ENCODE results near the gene SHH. TPM values are rescaled to one million over a fixed set of nuclear protein-coding genes. Genes with fewer than 3 reads are reported as not detected.

Gene SHH
- total and polyA plus RNA-seq, 2 experiments from 2014 or later = not detected

DNA sequence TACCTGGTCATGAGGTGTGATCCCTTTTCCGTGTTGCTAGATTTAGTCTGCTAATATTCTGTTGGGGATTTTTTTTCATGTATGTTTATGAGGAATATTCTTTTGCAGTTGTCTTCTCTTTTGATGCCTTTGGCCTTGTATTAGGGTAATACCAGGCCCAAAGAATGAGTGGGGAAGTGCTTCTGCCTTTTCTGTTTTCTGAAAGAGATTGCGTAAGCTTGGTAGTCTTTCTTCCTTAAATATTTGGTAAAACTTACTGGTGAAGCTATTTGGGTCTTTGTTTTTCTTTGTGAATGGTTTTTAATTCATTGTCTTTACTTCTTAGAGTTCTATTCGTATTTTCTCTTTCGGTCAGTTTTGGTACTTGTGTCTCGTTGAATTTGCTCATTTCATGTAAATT is 51.1 kb downstream of the SHH start:
- H3K27me3 ChIP-seq (ENCODE audit: insufficient read depth) = no peaks in the 10 kb centered on the region
- ATAC-seq = no peak
- peak overlapping the region; percentile 67 for H3K27ac Mint-ChIP-seq
- no peak for DNase-seq (ENCODE audit: low spot score)
- peaks cover 47% of the 10 kb centered on the region for H4K20me1 ChIP-seq (replicated peaks; ENCODE audit: insufficient read depth)
- H3K4me1 Mint-ChIP-seq = peaks cover 48% of the 10 kb centered on the region
- H3K36me3 Mint-ChIP-seq (ENCODE audit: low read depth) = peaks cover 50% of the 10 kb centered on the region
- no peak for TF ChIP-seq STAT1 (IDR thresholded peaks at IDR 0.05; ENCODE audit: unreplicated experiment)
- TF ChIP-seq, protein P1, sequence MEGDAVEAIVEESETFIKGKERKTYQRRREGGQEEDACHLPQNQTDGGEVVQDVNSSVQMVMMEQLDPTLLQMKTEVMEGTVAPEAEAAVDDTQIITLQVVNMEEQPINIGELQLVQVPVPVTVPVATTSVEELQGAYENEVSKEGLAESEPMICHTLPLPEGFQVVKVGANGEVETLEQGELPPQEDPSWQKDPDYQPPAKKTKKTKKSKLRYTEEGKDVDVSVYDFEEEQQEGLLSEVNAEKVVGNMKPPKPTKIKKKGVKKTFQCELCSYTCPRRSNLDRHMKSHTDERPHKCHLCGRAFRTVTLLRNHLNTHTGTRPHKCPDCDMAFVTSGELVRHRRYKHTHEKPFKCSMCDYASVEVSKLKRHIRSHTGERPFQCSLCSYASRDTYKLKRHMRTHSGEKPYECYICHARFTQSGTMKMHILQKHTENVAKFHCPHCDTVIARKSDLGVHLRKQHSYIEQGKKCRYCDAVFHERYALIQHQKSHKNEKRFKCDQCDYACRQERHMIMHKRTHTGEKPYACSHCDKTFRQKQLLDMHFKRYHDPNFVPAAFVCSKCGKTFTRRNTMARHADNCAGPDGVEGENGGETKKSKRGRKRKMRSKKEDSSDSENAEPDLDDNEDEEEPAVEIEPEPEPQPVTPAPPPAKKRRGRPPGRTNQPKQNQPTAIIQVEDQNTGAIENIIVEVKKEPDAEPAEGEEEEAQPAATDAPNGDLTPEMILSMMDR (conservative IDR thresholded peaks at IDR 0.05; ENCODE audit: low read depth in 2 of 2) = no peak
- TF ChIP-seq ZNF331 (CRISPR knock-in tag; IDR thresholded peaks at IDR 0.05; ENCODE audit: low read depth) = no peak
- TF ChIP-seq EZH2phosphoT487 (IDR thresholded peaks at IDR 0.05; ENCODE audit: unreplicated experiment) = no peak
- no peak overlapping the region for H2AFZ ChIP-seq
- H3F3A ChIP-seq (replicated peaks; ENCODE audit: low read depth) = no peaks in the 10 kb centered on the region
- no peaks in the 10 kb centered on the region for H3K9me2 ChIP-seq (ENCODE audit: insufficient read depth)
- no peak overlapping the region for H3K4me3 Mint-ChIP-seq
- H3K4me1 ChIP-seq (ENCODE audit: insufficient read depth) = peaks cover 12% of the 10 kb centered on the region
- no peak overlapping the region for H3K4me3 ChIP-seq
- peaks cover 71% of the 10 kb centered on the region for H3K79me2 ChIP-seq (replicated peaks; ENCODE audit: insufficient read depth)
- peaks cover 7% of the 10 kb centered on the region; the same call in 2 of the 3 replicates for H3K9me3 Mint-ChIP-seq
- peaks cover 5% of the 10 kb centered on the region for H3K27me3 Mint-ChIP-seq (ENCODE audit: insufficient read depth, low read depth, poor library complexity)
- H3K36me3 ChIP-seq (ENCODE audit: insufficient read depth) = peaks cover 5% of the 10 kb centered on the region; the same call in 1 of the 2 replicates
- no peak overlapping the region for H3K4me2 ChIP-seq
- H3K27ac ChIP-seq (ENCODE audit: low read depth) = no peak overlapping the region

DNA sequence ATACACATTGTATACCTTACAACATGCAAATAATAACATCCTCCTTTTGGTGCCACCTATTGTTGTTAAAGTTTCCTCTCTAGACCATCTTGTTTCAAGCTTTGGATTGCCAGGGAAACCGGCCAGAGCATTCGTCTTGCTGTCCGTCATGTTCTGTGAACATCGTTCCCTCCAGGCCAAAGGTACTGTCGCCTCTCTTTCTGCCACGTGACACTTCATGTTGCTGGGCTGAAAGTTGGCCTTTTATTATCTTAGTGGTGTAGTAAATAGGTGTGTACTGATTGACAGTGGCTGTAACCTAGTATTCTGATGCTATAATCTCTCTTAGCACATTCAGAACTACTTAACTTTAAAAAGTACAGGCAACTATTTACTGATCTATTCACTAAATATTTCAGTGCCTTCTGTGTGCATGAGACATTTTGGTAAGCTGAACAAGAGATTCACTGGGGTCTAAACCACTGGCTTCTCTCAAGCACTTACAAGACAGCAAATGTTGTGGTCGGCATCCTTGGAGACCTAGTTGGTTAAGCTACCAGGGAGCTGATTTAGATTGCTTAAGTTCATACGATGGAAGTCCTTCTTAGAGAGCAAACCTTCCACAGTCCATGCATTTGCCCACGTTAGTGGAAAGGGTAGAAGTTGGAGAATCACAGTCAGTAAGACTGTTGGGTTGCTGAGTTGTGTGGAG is 52.4 kb downstream of the SHH start:
- H3K4me3 Mint-ChIP-seq = no peak overlapping the region
- H3K4me1 ChIP-seq (ENCODE audit: insufficient read depth) = peaks cover 12% of the 10 kb centered on the region
- ATAC-seq (no peak), DNase-seq (ENCODE audit: low spot score) (no peak)
- no peaks in the 10 kb centered on the region for H3K27me3 ChIP-seq (ENCODE audit: insufficient read depth)
- TF ChIP-seq, protein P2, sequence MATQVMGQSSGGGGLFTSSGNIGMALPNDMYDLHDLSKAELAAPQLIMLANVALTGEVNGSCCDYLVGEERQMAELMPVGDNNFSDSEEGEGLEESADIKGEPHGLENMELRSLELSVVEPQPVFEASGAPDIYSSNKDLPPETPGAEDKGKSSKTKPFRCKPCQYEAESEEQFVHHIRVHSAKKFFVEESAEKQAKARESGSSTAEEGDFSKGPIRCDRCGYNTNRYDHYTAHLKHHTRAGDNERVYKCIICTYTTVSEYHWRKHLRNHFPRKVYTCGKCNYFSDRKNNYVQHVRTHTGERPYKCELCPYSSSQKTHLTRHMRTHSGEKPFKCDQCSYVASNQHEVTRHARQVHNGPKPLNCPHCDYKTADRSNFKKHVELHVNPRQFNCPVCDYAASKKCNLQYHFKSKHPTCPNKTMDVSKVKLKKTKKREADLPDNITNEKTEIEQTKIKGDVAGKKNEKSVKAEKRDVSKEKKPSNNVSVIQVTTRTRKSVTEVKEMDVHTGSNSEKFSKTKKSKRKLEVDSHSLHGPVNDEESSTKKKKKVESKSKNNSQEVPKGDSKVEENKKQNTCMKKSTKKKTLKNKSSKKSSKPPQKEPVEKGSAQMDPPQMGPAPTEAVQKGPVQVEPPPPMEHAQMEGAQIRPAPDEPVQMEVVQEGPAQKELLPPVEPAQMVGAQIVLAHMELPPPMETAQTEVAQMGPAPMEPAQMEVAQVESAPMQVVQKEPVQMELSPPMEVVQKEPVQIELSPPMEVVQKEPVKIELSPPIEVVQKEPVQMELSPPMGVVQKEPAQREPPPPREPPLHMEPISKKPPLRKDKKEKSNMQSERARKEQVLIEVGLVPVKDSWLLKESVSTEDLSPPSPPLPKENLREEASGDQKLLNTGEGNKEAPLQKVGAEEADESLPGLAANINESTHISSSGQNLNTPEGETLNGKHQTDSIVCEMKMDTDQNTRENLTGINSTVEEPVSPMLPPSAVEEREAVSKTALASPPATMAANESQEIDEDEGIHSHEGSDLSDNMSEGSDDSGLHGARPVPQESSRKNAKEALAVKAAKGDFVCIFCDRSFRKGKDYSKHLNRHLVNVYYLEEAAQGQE (IDR thresholded peaks at IDR 0.05; ENCODE audit: unreplicated experiment) = no peak
- TF ChIP-seq EZH2 (IDR thresholded peaks at IDR 0.05; ENCODE audit: low read depth, unreplicated experiment) (no peak), CREB1 (CRISPR knock-in tag; IDR thresholded peaks at IDR 0.05; ENCODE audit: low read depth) (no peak), STAT1 (IDR thresholded peaks at IDR 0.05; ENCODE audit: unreplicated experiment) (no peak), POLR2AphosphoS5 (IDR thresholded peaks at IDR 0.05; ENCODE audit: low read depth) (no peak)
- TF ChIP-seq, protein P3, sequence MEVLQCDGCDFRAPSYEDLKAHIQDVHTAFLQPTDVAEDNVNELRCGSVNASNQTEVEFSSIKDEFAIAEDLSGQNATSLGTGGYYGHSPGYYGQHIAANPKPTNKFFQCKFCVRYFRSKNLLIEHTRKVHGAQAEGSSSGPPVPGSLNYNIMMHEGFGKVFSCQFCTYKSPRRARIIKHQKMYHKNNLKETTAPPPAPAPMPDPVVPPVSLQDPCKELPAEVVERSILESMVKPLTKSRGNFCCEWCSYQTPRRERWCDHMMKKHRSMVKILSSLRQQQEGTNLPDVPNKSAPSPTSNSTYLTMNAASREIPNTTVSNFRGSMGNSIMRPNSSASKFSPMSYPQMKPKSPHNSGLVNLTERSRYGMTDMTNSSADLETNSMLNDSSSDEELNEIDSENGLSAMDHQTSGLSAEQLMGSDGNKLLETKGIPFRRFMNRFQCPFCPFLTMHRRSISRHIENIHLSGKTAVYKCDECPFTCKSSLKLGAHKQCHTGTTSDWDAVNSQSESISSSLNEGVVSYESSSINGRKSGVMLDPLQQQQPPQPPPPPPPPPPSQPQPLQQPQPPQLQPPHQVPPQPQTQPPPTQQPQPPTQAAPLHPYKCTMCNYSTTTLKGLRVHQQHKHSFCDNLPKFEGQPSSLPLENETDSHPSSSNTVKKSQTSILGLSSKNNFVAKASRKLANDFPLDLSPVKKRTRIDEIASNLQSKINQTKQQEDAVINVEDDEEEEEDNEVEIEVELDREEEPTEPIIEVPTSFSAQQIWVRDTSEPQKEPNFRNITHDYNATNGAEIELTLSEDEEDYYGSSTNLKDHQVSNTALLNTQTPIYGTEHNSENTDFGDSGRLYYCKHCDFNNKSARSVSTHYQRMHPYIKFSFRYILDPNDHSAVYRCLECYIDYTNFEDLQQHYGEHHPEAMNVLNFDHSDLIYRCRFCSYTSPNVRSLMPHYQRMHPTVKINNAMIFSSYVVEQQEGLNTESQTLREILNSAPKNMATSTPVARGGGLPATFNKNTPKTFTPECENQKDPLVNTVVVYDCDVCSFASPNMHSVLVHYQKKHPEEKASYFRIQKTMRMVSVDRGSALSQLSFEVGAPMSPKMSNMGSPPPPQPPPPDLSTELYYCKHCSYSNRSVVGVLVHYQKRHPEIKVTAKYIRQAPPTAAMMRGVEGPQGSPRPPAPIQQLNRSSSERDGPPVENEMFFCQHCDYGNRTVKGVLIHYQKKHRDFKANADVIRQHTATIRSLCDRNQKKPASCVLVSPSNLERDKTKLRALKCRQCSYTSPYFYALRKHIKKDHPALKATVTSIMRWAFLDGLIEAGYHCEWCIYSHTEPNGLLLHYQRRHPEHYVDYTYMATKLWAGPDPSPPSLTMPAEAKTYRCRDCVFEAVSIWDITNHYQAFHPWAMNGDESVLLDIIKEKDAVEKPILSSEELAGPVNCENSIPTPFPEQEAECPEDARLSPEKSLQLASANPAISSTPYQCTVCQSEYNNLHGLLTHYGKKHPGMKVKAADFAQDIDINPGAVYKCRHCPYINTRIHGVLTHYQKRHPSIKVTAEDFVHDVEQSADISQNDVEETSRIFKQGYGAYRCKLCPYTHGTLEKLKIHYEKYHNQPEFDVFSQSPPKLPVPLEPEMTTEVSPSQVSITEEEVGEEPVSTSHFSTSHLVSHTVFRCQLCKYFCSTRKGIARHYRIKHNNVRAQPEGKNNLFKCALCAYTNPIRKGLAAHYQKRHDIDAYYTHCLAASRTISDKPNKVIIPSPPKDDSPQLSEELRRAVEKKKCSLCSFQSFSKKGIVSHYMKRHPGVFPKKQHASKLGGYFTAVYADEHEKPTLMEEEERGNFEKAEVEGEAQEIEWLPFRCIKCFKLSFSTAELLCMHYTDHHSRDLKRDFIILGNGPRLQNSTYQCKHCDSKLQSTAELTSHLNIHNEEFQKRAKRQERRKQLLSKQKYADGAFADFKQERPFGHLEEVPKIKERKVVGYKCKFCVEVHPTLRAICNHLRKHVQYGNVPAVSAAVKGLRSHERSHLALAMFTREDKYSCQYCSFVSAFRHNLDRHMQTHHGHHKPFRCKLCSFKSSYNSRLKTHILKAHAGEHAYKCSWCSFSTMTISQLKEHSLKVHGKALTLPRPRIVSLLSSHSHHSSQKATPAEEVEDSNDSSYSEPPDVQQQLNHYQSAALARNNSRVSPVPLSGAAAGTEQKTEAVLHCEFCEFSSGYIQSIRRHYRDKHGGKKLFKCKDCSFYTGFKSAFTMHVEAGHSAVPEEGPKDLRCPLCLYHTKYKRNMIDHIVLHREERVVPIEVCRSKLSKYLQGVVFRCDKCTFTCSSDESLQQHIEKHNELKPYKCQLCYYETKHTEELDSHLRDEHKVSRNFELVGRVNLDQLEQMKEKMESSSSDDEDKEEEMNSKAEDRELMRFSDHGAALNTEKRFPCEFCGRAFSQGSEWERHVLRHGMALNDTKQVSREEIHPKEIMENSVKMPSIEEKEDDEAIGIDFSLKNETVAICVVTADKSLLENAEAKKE (CRISPR knock-in tag; IDR thresholded peaks at IDR 0.05) = no peak
- no peaks in the 10 kb centered on the region for H3K9me2 ChIP-seq (ENCODE audit: insufficient read depth)
- H3K36me3 Mint-ChIP-seq (ENCODE audit: low read depth) = peaks cover 49% of the 10 kb centered on the region
- no peak overlapping the region for H3K27ac ChIP-seq (ENCODE audit: low read depth)
- no peak overlapping the region for H2AFZ ChIP-seq
- H3K27me3 Mint-ChIP-seq (ENCODE audit: insufficient read depth, low read depth, poor library complexity) = peaks cover 5% of the 10 kb centered on the region
- no peak overlapping the region for H3K27ac Mint-ChIP-seq
- peaks cover 8% of the 10 kb centered on the region for H3K36me3 ChIP-seq (ENCODE audit: insufficient read depth)
- no peak overlapping the region for H3K4me3 ChIP-seq
- H4K20me1 ChIP-seq (replicated peaks; ENCODE audit: insufficient read depth) = peaks cover 49% of the 10 kb centered on the region
- H3K4me1 Mint-ChIP-seq = peaks cover 48% of the 10 kb centered on the region
- H3F3A ChIP-seq (replicated peaks; ENCODE audit: low read depth) = no peaks in the 10 kb centered on the region
- no peak overlapping the region for H3K4me2 ChIP-seq
- H3K9me3 Mint-ChIP-seq = peaks cover 8% of the 10 kb centered on the region; the same call in 2 of the 3 replicates
- H3K79me2 ChIP-seq (replicated peaks; ENCODE audit: insufficient read depth) = peaks cover 84% of the 10 kb centered on the region

Measured in GM23338 (cell line).